Right lobe of liver (tissue), 6 donors: ENCODE results near the gene NATD1. TPM values are rescaled to one million over a fixed set of nuclear protein-coding genes. Genes with fewer than 3 reads are reported as not detected.

Experiments used
- ATAC-seq, 4 donors: fragments of 200-7000 bp; cut with Tn5 transposase; one replicate each; pipeline ENCODE4 v1.9.1; 2020; ENCODE audit warnings: mild to moderate bottlenecking in 4 of 4, moderate library complexity in 4 of 4
- DNase-seq, 3 donors: peaks; one replicate each; pipeline ENCODE4 v3.0.0-alpha.2; 2020
- H3K27ac ChIP-seq, 3 donors: fragments of 200-600 bp; one replicate each; pipeline ENCODE4 v1.8.0; 2022
- H3K27me3 ChIP-seq, 2 donors: fragments of 200-600 bp; one replicate each; pipeline ENCODE4 v1.8.0; 2022
- H3K36me3 ChIP-seq, 4 donors: fragments of 200-600 bp; sonication (generic) in 1 of 4; one replicate each; pipeline versions ENCODE4 v1.5.1 to v1.8.0; 2017 to 2022; ENCODE audit warnings: control low read depth in 1 of 4
- H3K4me1 ChIP-seq, 4 donors: fragments of 200-600 bp; sonication (generic) in 1 of 4; one replicate each; pipeline versions ENCODE4 v1.5.1 to v1.8.0; 2017 to 2022; ENCODE audit warnings: control low read depth in 1 of 4
- H3K4me3 ChIP-seq, 3 donors: fragments of 200-600 bp; one replicate each; pipeline ENCODE4 v1.8.0; 2022
- H3K9me3 ChIP-seq, 4 donors: fragments of 200-600 bp; sonication (generic) in 1 of 4; one replicate each; pipeline versions ENCODE4 v1.5.1 to v1.8.0; 2017 to 2022; ENCODE audit warnings: control low read depth in 1 of 4
- POLR2A ChIP-seq: fragments of 450-650 bp; IDR thresholded peaks from one replicate; pipeline ENCODE4 v1.6.1; 2017; ENCODE audit warnings: antibody characterized with exemption, mild to moderate bottlenecking
- WGBS: methylation state at CpG from one replicate; pipeline ENCODE4 v1.1.6; 2018; ENCODE audit warnings: low coverage, low lambda C conversion rate; ENCODE audit not compliant: insufficient coverage; ENCODE audit errors: missing lambda C conversion rate; 5-methylcytosine and 5-hydroxymethylcytosine counted together
- intact Hi-C, 2 donors: fragments of 100-400 bp; cut with DNase I; formaldehyde crosslinking; loops; one replicate each; pipeline versions ENCODE4 v1.11.2 to v1.14.1; 2022
- total RNA-seq, 6 experiments: library from RNA; depleted of rRNA in 2 of 6; stranded (reverse); fragments of >200 nt in 2 of 6; fragmentation: NEBNext Ultra II Directional in 3 of 6; extraction: Animal tissue kit (Norgen Biotek cat#: 25700) in 3 of 6; gene quantifications; one replicate each; pipeline versions ENCODE4 v1.1.0 to v1.2.4, GENCODE V29; 2016 to 2023
- TF ChIP-seq, protein P1 (sequence below), 4 donors: fragments of 200-600 bp in 3 of 4; fragments of 450-650 bp in 1 of 4; IDR thresholded peaks; one replicate each; pipeline versions ENCODE4 v1.5.1 to v1.8.0; 2016 to 2022; ENCODE audit warnings: antibody characterized with exemption in 4 of 4, mild to moderate bottlenecking in 2 of 4
- donor health status: DM: no; HTN: yes; CAD: no.
- donor health status: DM: no; HTN: no; CAD: no.
- donor health status: DM: no; HTN: no; CAD: no.
- donor health status: DM: no; HTN: yes; CAD: no.
- donor health status: DM: no; HTN: yes; CAD: no.

Gene NATD1
- total RNA-seq, 6 experiments from 2014 or later: 3.3 to 5.5 (median 4.7) TPM

DNA sequence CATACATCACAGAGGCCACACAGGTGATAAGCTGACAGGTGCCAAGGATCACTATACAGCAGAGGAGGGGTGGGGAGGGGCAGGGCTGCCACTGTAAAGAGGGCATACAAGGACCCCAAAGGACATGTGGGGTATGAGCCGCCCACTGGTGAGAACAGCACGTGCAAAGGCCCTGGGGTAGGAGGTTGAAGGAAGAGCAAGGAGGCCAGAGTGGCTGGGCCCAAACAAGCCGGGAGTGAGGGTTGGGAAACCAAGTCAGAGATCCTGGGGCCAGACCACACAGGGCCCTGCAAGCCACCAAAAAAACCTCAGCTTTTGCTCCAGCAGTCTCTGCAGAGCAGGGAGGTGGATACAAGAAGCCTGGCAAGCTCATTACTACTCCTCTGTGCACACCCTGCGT lies 6.5 kb downstream of the NATD1 start:
- Histone ChIP-seq H3K9me3 (no peaks in the 10 kb centered on the region), H3K27ac (no peak overlapping the region), H3K4me3 (no peak overlapping the region), H3K27me3 (no peaks in the 10 kb centered on the region), H3K4me1 (no peaks in the 10 kb centered on the region), H3K36me3 (no peaks in the 10 kb centered on the region)
- no peak for DNase-seq
- intact Hi-C loops: no loop called here
- ATAC-seq: no peak
- 77% methylated on average over 3 of the region's 4 CpGs for WGBS
- TF ChIP-seq POLR2A: no peak
- TF ChIP-seq, protein P1, sequence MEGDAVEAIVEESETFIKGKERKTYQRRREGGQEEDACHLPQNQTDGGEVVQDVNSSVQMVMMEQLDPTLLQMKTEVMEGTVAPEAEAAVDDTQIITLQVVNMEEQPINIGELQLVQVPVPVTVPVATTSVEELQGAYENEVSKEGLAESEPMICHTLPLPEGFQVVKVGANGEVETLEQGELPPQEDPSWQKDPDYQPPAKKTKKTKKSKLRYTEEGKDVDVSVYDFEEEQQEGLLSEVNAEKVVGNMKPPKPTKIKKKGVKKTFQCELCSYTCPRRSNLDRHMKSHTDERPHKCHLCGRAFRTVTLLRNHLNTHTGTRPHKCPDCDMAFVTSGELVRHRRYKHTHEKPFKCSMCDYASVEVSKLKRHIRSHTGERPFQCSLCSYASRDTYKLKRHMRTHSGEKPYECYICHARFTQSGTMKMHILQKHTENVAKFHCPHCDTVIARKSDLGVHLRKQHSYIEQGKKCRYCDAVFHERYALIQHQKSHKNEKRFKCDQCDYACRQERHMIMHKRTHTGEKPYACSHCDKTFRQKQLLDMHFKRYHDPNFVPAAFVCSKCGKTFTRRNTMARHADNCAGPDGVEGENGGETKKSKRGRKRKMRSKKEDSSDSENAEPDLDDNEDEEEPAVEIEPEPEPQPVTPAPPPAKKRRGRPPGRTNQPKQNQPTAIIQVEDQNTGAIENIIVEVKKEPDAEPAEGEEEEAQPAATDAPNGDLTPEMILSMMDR (IDR thresholded peaks at IDR 0.05): no peak

GRCh38 chr17:21245639-21246084 lies 7.5 kb downstream of the NATD1 start:
- DNase-seq (peak in 1 of 3 donors; percentile 70), ATAC-seq (peak in 2 of 4 donors; percentile 9 to 63)
- intact Hi-C loops: no loop called here
- TF ChIP-seq POLR2A: no peak
- no peak overlapping the region for H3K27ac ChIP-seq
- no peak overlapping the region for H3K4me3 ChIP-seq
- H3K36me3 ChIP-seq: no peaks in the 10 kb centered on the region
- WGBS: 58% methylated on average over 6 of the region's 9 CpGs
- H3K9me3 ChIP-seq: no peaks in the 10 kb centered on the region
- no peaks in the 10 kb centered on the region for H3K4me1 ChIP-seq
- no peaks in the 10 kb centered on the region for H3K27me3 ChIP-seq

DNA sequence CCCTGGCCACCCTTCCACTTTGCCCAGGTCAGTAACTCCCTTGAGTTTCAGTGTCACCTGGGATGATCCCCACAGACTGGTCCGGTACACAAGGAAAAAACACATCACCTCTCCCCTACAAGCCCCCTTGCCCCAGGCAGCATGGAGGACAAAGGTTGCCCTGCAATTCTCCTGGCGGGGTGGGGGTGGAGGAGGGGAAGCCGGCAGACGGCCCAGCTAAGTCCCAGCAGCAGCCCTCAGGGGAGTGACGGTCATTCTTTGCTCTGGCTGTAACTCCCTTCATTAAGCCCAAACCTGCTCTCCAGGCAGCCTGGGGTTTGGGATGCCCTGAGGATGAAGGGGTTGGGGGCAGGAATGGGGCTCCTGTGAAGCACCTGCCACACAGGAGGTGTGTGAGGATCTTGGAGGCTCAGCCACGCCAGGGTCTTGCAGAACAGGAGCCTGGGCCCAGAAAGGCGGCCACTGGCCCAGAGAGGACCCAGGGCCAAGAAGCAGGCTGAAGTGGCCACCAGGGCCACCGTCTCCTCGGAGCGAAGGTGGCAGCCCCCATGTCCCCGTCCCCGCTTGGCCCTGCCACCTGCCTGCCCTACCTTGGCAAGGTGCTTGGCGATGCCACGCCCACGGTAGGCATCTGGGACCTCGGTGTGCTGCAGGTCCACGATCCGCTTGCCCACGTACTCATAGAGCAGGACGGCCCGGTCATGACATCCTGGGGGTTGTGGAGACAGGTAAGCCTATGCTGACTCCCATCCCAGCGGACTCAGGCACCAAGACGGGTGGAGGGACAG lies 9.5 kb downstream of the NATD1 start:
- TF ChIP-seq POLR2A: no peak
- no peaks in the 10 kb centered on the region for H3K27me3 ChIP-seq
- 53% methylated on average over 4 of the region's 23 CpGs for WGBS
- ATAC-seq (no peak), DNase-seq (no peak)
- H3K9me3 ChIP-seq: no peaks in the 10 kb centered on the region
- no peaks in the 10 kb centered on the region for H3K36me3 ChIP-seq
- H3K4me3 ChIP-seq: no peak overlapping the region
- intact Hi-C loops: no loop called here
- no peaks in the 10 kb centered on the region for H3K4me1 ChIP-seq
- H3K27ac ChIP-seq: no peak overlapping the region

DNA sequence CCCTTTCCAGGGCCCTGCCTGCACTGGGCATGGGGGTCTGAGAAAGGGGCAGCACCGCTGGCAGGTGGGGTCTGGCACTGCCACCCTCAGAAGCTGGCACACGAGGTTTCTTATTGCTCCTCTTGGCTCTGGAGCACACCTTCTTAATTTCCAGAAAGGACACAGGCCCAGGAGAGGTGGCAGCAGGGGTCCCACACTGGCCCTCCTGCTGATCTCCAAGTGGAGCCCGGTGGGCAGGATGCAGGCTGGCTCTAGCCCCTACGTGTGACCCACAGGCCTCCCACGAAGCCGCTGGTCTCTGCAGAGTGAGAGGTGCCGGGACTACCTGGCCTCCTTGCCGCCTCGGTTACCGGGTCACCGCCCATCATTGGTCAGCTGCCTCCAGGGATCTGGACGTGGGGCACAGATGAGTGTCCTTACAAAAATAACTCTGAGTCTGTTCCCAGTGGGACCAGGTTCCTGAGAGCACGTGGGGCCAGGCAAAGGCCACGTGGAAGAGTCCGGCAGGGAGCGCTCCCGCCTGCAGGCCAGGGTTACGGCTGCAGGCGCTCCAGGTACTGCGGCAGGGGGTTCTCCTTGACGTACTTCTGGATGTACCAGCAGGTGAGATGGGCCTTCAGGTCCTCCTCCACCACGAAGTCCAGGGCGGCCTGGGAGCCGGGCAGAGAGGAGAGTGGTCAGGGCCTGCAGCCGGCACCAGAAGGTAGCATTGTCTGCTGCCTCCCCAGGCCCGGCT lies 10.3 kb downstream of the NATD1 start:
- Histone ChIP-seq H3K9me3 (no peaks in the 10 kb centered on the region), H3K27ac (no peak overlapping the region), H3K36me3 (no peaks in the 10 kb centered on the region), H3K27me3 (no peaks in the 10 kb centered on the region), H3K4me3 (no peak overlapping the region), H3K4me1 (no peaks in the 10 kb centered on the region)
- no peak for TF ChIP-seq POLR2A
- TF ChIP-seq, protein P1 (IDR thresholded peaks at IDR 0.05): no peak
- WGBS: 80% methylated on average over 1 of the region's 26 CpGs
- ATAC-seq (no peak), DNase-seq (no peak)
- intact Hi-C loops: no loop called here

GRCh38 chr17:21242026-21242697 lies 11.0 kb downstream of the NATD1 start:
- no peak for DNase-seq
- Histone ChIP-seq H3K4me1 (no peaks in the 10 kb centered on the region), H3K9me3 (no peaks in the 10 kb centered on the region), H3K27me3 (no peaks in the 10 kb centered on the region), H3K27ac (no peak overlapping the region), H3K4me3 (no peak overlapping the region), H3K36me3 (no peaks in the 10 kb centered on the region)
- ATAC-seq: no peak
- intact Hi-C loops: no loop called here
- 73% methylated on average over 3 of the region's 11 CpGs for WGBS
- TF ChIP-seq POLR2A: no peak
- TF ChIP-seq, protein P1 (IDR thresholded peaks at IDR 0.05): no peak
